ENCODE results near the gene PTPN14.

DNA sequence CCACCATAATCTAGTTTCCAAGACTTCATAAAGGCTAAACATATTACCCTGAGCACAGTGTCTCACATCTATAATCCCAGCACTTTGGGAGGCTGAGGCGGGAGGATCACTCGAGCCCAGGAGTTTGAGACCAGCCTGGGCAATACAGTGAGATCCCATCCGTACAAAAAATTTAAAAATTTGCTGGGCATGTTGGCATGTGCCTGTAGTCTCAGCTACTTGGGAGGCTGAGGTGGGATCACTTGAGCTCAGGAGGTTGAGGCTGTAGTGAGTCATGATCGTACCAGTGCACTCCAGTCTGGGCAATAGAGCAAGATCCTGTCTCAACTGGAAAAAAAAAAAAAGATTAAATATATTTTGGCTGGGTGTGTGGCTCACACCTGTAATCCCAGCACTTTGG, 90.1 kb downstream of the PTPN14 start:
- TF ChIP-seq, protein P1, sequence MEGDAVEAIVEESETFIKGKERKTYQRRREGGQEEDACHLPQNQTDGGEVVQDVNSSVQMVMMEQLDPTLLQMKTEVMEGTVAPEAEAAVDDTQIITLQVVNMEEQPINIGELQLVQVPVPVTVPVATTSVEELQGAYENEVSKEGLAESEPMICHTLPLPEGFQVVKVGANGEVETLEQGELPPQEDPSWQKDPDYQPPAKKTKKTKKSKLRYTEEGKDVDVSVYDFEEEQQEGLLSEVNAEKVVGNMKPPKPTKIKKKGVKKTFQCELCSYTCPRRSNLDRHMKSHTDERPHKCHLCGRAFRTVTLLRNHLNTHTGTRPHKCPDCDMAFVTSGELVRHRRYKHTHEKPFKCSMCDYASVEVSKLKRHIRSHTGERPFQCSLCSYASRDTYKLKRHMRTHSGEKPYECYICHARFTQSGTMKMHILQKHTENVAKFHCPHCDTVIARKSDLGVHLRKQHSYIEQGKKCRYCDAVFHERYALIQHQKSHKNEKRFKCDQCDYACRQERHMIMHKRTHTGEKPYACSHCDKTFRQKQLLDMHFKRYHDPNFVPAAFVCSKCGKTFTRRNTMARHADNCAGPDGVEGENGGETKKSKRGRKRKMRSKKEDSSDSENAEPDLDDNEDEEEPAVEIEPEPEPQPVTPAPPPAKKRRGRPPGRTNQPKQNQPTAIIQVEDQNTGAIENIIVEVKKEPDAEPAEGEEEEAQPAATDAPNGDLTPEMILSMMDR (conservative IDR thresholded peaks at IDR 0.05; ENCODE audit: low read length): no peak
- no peak for TF ChIP-seq EZH2phosphoT487 (IDR thresholded peaks at IDR 0.05; ENCODE audit: borderline replicate concordance)
